H9 (cell line): Measurements from ENCODE around the gene RPUSD3. TPM values are rescaled to one million over a fixed set of nuclear protein-coding genes. Genes with fewer than 3 reads are reported as not detected.

ENCODE experiments used
- DNase-seq: peaks from one replicate; pipeline ENCODE4 v3.0.0-alpha.2; 2017
- H2AFZ ChIP-seq: one replicate; pipeline ENCODE4 v1.6.1; 2013; ENCODE audit warnings: mild to moderate bottlenecking, low read length, control low read depth, moderate library complexity
- H2AK5ac ChIP-seq: 2 replicates; pipeline ENCODE4 v1.6.1; 2013; ENCODE audit warnings: low read length, control low read depth, mixed read lengths; ENCODE audit not compliant: insufficient read length
- H2BK120ac ChIP-seq: one replicate; pipeline ENCODE4 v1.6.1; 2013; ENCODE audit warnings: low read depth, mild to moderate bottlenecking, low read length, control low read depth, inconsistent platforms; ENCODE audit not compliant: poor library complexity, severe bottlenecking
- H2BK12ac ChIP-seq: 2 replicates; pipeline ENCODE4 v1.6.1; 2013; ENCODE audit warnings: low read length, control low read depth, mixed read lengths, low read depth; ENCODE audit not compliant: insufficient read length
- H2BK15ac ChIP-seq: 2 replicates; pipeline ENCODE4 v1.6.1; 2013; ENCODE audit warnings: low read depth, low read length, control low read depth
- H2BK20ac ChIP-seq: one replicate; pipeline ENCODE4 v1.6.1; 2013; ENCODE audit warnings: low read depth, mild to moderate bottlenecking, low read length, control low read depth, inconsistent platforms; ENCODE audit not compliant: poor library complexity, severe bottlenecking
- H2BK5ac ChIP-seq: 2 replicates; pipeline ENCODE4 v1.6.1; 2013; ENCODE audit warnings: low read length, control low read depth, mixed read lengths; ENCODE audit not compliant: insufficient read length
- H3K14ac ChIP-seq: 2 replicates; pipeline ENCODE4 v1.6.1; 2013; ENCODE audit warnings: low read length, control low read depth; ENCODE audit not compliant: insufficient read depth
- H3K18ac ChIP-seq: 2 replicates; pipeline ENCODE4 v1.6.1; 2013; ENCODE audit warnings: low read depth, mild to moderate bottlenecking, mixed read lengths, low read length, control low read depth; ENCODE audit not compliant: insufficient read length
- H3K23ac ChIP-seq: 2 replicates; pipeline ENCODE4 v1.6.1; 2013; ENCODE audit warnings: low read length, control low read depth, mixed read lengths, low read depth; ENCODE audit not compliant: insufficient read length
- H3K23me2 ChIP-seq: 2 replicates; pipeline ENCODE4 v1.6.1; 2013; ENCODE audit warnings: low read depth, mild to moderate bottlenecking, mixed read lengths, low read length, control low read depth; ENCODE audit not compliant: insufficient read length, poor library complexity, severe bottlenecking
- H3K27ac ChIP-seq: 2 replicates; pipeline ENCODE4 v1.5.1; 2013; ENCODE audit warnings: low read length, control low read depth, mixed read lengths, low read depth; ENCODE audit not compliant: insufficient read length
- H3K27me3 ChIP-seq: 2 replicates; pipeline ENCODE4 v1.6.1; 2013; ENCODE audit warnings: low read length, control low read depth, inconsistent platforms; ENCODE audit not compliant: insufficient read depth
- H3K4ac ChIP-seq: 2 replicates; pipeline ENCODE4 v1.6.1; 2013; ENCODE audit warnings: low read depth, mild to moderate bottlenecking, control low read depth, inconsistent platforms, low read length, moderate library complexity
- H3K4me1 ChIP-seq: 2 replicates; pipeline ENCODE4 v1.6.1; 2013; ENCODE audit warnings: low read length, control low read depth, inconsistent platforms; ENCODE audit not compliant: insufficient read depth
- H3K4me2 ChIP-seq: 2 replicates; pipeline ENCODE4 v1.6.1; 2013; ENCODE audit warnings: low read length, control low read depth, mixed read lengths; ENCODE audit not compliant: insufficient read length, insufficient read depth
- H3K56ac ChIP-seq: 2 replicates; pipeline ENCODE4 v1.6.1; 2013; ENCODE audit warnings: low read depth, mild to moderate bottlenecking, mixed read lengths, low read length, control low read depth; ENCODE audit not compliant: insufficient read length
- H3K79me1 ChIP-seq: 2 replicates; pipeline ENCODE4 v1.6.1; 2013; ENCODE audit warnings: low read depth, mild to moderate bottlenecking, moderate library complexity, low read length, control low read depth, inconsistent platforms; ENCODE audit not compliant: insufficient read depth, poor library complexity, severe bottlenecking
- H3K79me2 ChIP-seq: 2 replicates; pipeline ENCODE4 v1.6.1; 2013; ENCODE audit warnings: low read length, control low read depth, inconsistent platforms; ENCODE audit not compliant: insufficient read depth
- H3K9ac ChIP-seq: 2 replicates; pipeline ENCODE4 v1.6.1; 2013; ENCODE audit warnings: low read length, control low read depth, mixed read lengths; ENCODE audit not compliant: insufficient read length; ENCODE audit errors: extremely low read depth
- H3K9me3 ChIP-seq: one replicate; pipeline ENCODE4 v1.6.1; 2013; ENCODE audit warnings: low read depth, low read length, inconsistent platforms; ENCODE audit not compliant: control insufficient read depth
- H3T11ph ChIP-seq: one replicate; pipeline ENCODE4 v1.6.1; 2013; ENCODE audit warnings: mild to moderate bottlenecking, low read length, control low read depth, inconsistent platforms
- H4K20me1 ChIP-seq: one replicate; pipeline ENCODE4 v1.6.1; 2013; ENCODE audit not compliant: control insufficient read depth, insufficient read length, insufficient read depth
- H4K5ac ChIP-seq: 2 replicates; pipeline ENCODE4 v1.6.1; 2013; ENCODE audit warnings: low read depth, mild to moderate bottlenecking, mixed read lengths, low read length, control low read depth; ENCODE audit not compliant: insufficient read length
- H4K8ac ChIP-seq: replicated peaks from 2 replicates; pipeline ENCODE4 v1.6.1; 2013; ENCODE audit warnings: low read length, control low read depth, mixed read lengths, low read depth; ENCODE audit not compliant: insufficient read length
- H4K91ac ChIP-seq: 2 replicates; pipeline ENCODE4 v1.6.1; 2013; ENCODE audit warnings: low read depth, mild to moderate bottlenecking, moderate library complexity, mixed read lengths, low read length, control low read depth; ENCODE audit not compliant: insufficient read length
- H3K27ac Mint-ChIP-seq, 3 experiments: 2 replicates in 2 of 3; 3 replicates in 1 of 3; pipeline ENCODE4 v1.8.0; 2020 to 2021; ENCODE audit warnings: mixed read lengths in 3 of 3, mild to moderate bottlenecking in 1 of 3, moderate library complexity in 1 of 3
- H3K27me3 Mint-ChIP-seq: 2 replicates; pipeline ENCODE4 v1.8.0; 2021; ENCODE audit warnings: low read depth, mild to moderate bottlenecking, moderate library complexity, mixed read lengths
- H3K36me3 Mint-ChIP-seq, 3 experiments: 2 replicates in 2 of 3; 3 replicates in 1 of 3; pipeline ENCODE4 v1.8.0; 2020 to 2021; ENCODE audit warnings: low read depth in 3 of 3, mixed read lengths in 3 of 3; ENCODE audit not compliant: insufficient read depth in 1 of 3
- H3K4me1 Mint-ChIP-seq, 2 experiments: 2 replicates each; pipeline ENCODE4 v1.8.0; 2020; ENCODE audit warnings: mixed read lengths in 2 of 2
- H3K4me3 Mint-ChIP-seq, 2 experiments: 2 replicates in 1 of 2; 3 replicates in 1 of 2; pipeline ENCODE4 v1.8.0; 2020 to 2021; ENCODE audit warnings: mild to moderate bottlenecking in 2 of 2, mixed read lengths in 2 of 2, moderate library complexity in 1 of 2
- H3K9me3 Mint-ChIP-seq, 2 experiments: 2 replicates in 1 of 2; 3 replicates in 1 of 2; pipeline ENCODE4 v1.8.0; 2020; ENCODE audit warnings: mild to moderate bottlenecking in 2 of 2, mixed read lengths in 2 of 2, moderate library complexity in 1 of 2
- WGBS: extraction: QIAGEN DNeasy Blood & Tissue Kit; methylation state at CpG from one replicate; pipeline ENCODE4 v1.1.7; 2013; ENCODE audit warnings: missing lambda C conversion rate, low lambda C conversion rate, mixed read lengths; ENCODE audit not compliant: insufficient read length; ENCODE audit errors: extremely low coverage; 5-methylcytosine and 5-hydroxymethylcytosine counted together
- total RNA-seq: library from RNA; stranded (reverse); gene quantifications from 2 replicates; pipeline ENCODE4 v1.2.1, GENCODE V29; 2021
- TF ChIP-seq, protein P1 (sequence below): fragments of 200-600 bp; sonication (generic); conservative IDR thresholded peaks from 3 replicates; pipeline ENCODE4 v1.8.0; 2021; ENCODE audit warnings: antibody characterized with exemption, mild to moderate bottlenecking

RPUSD3 gene
- total RNA-seq, 1 experiment from 2014 or later: 59.5 TPM

DNA sequence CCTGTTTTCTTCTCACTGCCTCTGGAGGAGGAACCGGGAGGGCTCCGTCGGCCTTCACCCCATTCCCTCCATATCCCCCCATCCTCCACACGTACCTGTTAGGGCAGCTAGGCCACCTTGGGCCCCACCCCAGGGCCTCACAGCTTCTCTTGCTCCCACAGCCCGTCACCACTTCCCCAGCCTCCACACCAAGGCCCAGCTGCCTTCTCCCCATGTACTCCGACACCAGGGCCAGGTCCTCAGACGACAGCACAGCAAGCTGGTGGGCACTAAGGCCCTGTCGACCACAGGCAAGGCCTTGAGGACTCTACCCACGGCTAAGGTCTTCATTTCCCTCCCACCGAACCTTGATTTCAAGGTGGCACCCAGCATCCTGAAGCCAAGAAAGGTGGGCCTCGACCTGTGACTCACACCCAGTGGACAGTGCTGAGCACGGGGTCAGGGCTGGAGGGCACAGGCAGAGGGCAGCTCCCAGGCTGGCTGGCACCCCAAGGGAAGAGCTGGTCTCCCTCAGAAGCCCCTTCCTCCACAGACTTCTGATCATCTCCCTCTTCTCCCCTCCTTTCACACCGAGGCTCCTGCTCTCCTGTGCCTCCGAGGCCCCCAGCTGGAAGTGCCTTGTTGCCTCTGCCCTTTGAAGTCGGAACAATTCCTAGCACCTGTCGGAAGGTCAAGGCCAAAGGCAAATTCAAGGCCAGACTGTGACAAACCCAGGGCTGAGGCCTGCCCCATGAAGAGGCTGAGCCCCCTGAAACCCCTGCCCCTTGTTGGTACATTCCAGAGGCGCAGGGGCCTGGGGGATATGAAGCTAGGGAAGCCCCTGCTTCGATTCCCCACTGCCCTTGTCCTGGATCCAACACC is 9.1 kb downstream of the RPUSD3 start:
- Histone ChIP-seq H2BK20ac (no peak overlapping the region), H2BK15ac (no peak overlapping the region), H3K4ac (no peak overlapping the region), H3K23ac (no peak overlapping the region), H4K8ac (no peak overlapping the region), H3K14ac (no peak overlapping the region), H3K79me1 (no peaks in the 10 kb centered on the region), H3K23me2 (no peaks in the 10 kb centered on the region), H2BK12ac (no peak overlapping the region), H3K4me2 (no peak overlapping the region), H4K20me1 (no peaks in the 10 kb centered on the region), H3K9ac (no peak overlapping the region), H3K27ac (no peak overlapping the region), H3K27me3 (no peaks in the 10 kb centered on the region), H3K18ac (no peak overlapping the region), H2BK5ac (no peak overlapping the region), H3K79me2 (no peaks in the 10 kb centered on the region), H3T11ph (no peak overlapping the region), H2BK120ac (no peak overlapping the region), H3K56ac (no peak overlapping the region), H4K5ac (no peak overlapping the region), H4K91ac (no peak overlapping the region), H2AFZ (no peak overlapping the region), H3K9me3 (no peaks in the 10 kb centered on the region), H3K4me1 (no peaks in the 10 kb centered on the region), H2AK5ac (no peak overlapping the region)
- Mint-ChIP-seq H3K4me3 (no peak overlapping the region), H3K27ac (peak overlapping the region in 2 of 3 experiments; percentile 53 to 73; a peak in 2 of 7 replicates), H3K4me1 (no peaks in the 10 kb centered on the region), H3K36me3 (peaks cover 6 to 33% (median 24%) of the 10 kb centered on the region in 3 experiments), H3K27me3 (no peaks in the 10 kb centered on the region), H3K9me3 (no peaks in the 10 kb centered on the region)
- no peak for DNase-seq
- WGBS: no CpG with 5 or more reads among the region's 18 CpGs
- TF ChIP-seq, protein P1, sequence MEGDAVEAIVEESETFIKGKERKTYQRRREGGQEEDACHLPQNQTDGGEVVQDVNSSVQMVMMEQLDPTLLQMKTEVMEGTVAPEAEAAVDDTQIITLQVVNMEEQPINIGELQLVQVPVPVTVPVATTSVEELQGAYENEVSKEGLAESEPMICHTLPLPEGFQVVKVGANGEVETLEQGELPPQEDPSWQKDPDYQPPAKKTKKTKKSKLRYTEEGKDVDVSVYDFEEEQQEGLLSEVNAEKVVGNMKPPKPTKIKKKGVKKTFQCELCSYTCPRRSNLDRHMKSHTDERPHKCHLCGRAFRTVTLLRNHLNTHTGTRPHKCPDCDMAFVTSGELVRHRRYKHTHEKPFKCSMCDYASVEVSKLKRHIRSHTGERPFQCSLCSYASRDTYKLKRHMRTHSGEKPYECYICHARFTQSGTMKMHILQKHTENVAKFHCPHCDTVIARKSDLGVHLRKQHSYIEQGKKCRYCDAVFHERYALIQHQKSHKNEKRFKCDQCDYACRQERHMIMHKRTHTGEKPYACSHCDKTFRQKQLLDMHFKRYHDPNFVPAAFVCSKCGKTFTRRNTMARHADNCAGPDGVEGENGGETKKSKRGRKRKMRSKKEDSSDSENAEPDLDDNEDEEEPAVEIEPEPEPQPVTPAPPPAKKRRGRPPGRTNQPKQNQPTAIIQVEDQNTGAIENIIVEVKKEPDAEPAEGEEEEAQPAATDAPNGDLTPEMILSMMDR: no peak
